ENCODE results near the gene ADGRV1.
"Not testable (repeated sequence)": the region's sequence is repeated elsewhere in the genome, so short reads cannot be mapped to it uniquely, and the experiment has no call there.

The ADGRV1 gene

DNA sequence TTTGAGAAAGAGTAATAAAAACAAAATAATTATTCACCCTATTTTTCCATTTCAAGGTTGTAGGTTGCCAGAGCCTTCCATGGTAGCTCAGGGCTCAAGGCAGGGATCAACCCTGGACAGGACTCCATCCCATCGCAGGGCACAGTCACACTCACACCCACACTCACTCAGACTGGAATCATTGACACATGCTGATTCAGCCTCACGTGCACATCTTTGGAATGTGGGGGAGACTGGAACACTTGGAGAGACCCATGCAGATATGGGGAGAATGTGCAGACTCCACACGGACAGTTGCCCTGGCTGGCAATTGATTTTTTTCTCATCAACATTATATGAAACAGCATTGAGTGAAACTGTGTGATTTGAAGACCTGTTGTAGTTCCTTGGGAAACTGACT is 234.1 kb downstream of the ADGRV1 start:
- Histone ChIP-seq H3K4me3 (replicated peaks; ENCODE audit: insufficient read depth, low read length) (no peak overlapping the region), H3K27me3 (ENCODE audit: insufficient read depth, poor library complexity, severe bottlenecking) (no peaks in the 10 kb centered on the region), H3K27ac (replicated peaks) (no peak overlapping the region)
- no peak for DNase-seq (ENCODE audit: low read depth in 1 of 2, low spot score in 1 of 2)
- TF ChIP-seq POLR2AphosphoS5 (IDR thresholded peaks at IDR 0.05; ENCODE audit: low read depth), result no peak
- TF ChIP-seq, protein P1, sequence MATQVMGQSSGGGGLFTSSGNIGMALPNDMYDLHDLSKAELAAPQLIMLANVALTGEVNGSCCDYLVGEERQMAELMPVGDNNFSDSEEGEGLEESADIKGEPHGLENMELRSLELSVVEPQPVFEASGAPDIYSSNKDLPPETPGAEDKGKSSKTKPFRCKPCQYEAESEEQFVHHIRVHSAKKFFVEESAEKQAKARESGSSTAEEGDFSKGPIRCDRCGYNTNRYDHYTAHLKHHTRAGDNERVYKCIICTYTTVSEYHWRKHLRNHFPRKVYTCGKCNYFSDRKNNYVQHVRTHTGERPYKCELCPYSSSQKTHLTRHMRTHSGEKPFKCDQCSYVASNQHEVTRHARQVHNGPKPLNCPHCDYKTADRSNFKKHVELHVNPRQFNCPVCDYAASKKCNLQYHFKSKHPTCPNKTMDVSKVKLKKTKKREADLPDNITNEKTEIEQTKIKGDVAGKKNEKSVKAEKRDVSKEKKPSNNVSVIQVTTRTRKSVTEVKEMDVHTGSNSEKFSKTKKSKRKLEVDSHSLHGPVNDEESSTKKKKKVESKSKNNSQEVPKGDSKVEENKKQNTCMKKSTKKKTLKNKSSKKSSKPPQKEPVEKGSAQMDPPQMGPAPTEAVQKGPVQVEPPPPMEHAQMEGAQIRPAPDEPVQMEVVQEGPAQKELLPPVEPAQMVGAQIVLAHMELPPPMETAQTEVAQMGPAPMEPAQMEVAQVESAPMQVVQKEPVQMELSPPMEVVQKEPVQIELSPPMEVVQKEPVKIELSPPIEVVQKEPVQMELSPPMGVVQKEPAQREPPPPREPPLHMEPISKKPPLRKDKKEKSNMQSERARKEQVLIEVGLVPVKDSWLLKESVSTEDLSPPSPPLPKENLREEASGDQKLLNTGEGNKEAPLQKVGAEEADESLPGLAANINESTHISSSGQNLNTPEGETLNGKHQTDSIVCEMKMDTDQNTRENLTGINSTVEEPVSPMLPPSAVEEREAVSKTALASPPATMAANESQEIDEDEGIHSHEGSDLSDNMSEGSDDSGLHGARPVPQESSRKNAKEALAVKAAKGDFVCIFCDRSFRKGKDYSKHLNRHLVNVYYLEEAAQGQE (IDR thresholded peaks at IDR 0.05; ENCODE audit: insufficient replicate concordance, low read depth), result no peak
- no peak for TF ChIP-seq GABPA (IDR thresholded peaks at IDR 0.05; ENCODE audit: low read depth)
- TF ChIP-seq, protein P2, sequence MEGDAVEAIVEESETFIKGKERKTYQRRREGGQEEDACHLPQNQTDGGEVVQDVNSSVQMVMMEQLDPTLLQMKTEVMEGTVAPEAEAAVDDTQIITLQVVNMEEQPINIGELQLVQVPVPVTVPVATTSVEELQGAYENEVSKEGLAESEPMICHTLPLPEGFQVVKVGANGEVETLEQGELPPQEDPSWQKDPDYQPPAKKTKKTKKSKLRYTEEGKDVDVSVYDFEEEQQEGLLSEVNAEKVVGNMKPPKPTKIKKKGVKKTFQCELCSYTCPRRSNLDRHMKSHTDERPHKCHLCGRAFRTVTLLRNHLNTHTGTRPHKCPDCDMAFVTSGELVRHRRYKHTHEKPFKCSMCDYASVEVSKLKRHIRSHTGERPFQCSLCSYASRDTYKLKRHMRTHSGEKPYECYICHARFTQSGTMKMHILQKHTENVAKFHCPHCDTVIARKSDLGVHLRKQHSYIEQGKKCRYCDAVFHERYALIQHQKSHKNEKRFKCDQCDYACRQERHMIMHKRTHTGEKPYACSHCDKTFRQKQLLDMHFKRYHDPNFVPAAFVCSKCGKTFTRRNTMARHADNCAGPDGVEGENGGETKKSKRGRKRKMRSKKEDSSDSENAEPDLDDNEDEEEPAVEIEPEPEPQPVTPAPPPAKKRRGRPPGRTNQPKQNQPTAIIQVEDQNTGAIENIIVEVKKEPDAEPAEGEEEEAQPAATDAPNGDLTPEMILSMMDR (IDR thresholded peaks at IDR 0.05; ENCODE audit: insufficient read depth, low read length), result no peak
- TF ChIP-seq SPI1 (IDR thresholded peaks at IDR 0.05; ENCODE audit: borderline replicate concordance, low read depth), result no peak

- no peak overlapping the region for H3K4me3 ChIP-seq (replicated peaks; ENCODE audit: insufficient read depth, low read length)
- no peak for DNase-seq (ENCODE audit: low read depth in 1 of 2, low spot score in 1 of 2)
- TF ChIP-seq SPI1 (IDR thresholded peaks at IDR 0.05; ENCODE audit: borderline replicate concordance, low read depth) (no peak), GABPA (IDR thresholded peaks at IDR 0.05; ENCODE audit: low read depth) (no peak)
- TF ChIP-seq, protein P1 (IDR thresholded peaks at IDR 0.05; ENCODE audit: insufficient replicate concordance, low read depth), result no peak
- H3K27ac ChIP-seq (replicated peaks), result no peak overlapping the region
- H3K27me3 ChIP-seq (ENCODE audit: insufficient read depth, poor library complexity, severe bottlenecking), result no peaks in the 10 kb centered on the region
These were observed 234.6 kb downstream of the ADGRV1 start for GRCh38 chr5:90793183-90793582.

DNA sequence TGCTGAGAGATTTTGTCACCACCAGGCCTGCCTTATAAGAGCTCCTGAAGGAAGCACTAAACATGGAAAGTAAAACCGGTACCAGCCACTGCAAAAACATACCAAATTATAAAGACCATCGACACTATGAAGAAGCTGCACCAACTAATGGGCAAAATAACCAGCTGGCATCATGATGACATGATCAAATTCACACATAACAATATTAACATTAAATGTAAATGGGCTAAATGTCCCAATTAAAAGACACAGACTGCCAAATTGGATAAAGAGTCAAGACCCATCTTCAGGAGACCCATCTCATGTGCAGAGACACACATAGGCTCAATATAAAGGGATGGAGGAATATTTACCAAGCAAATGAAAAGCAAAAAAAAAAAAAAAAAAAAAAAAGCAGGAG is 238.3 kb downstream of the ADGRV1 start:
- H3K4me3 ChIP-seq (replicated peaks; ENCODE audit: insufficient read depth, low read length); DNase-seq (ENCODE audit: low read depth in 1 of 2, low spot score in 1 of 2); H3K27ac ChIP-seq (replicated peaks); H3K27me3 ChIP-seq (ENCODE audit: insufficient read depth, poor library complexity, severe bottlenecking): not testable (repeated sequence)

DNA sequence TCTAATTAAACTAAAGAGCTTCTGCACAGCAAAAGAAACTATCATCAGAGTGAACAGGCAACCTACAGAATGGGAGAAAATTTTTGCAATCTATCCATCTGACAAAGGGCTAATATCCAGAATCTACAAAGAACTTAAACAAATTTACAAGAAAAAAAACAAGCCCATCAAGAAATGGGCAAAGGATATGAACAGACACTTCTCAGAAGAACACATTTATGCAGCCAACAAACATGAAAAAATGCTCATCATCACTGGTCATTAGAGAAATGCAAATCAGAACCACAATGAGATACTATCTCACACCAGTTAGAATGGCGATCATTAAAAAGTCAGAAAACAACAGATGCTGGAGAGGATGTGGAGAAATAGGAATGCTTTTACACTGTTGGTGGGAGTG is 241.5 kb downstream of the ADGRV1 start:
- not testable (repeated sequence) for DNase-seq (ENCODE audit: low read depth in 1 of 2, low spot score in 1 of 2); H3K4me3 ChIP-seq (replicated peaks; ENCODE audit: insufficient read depth, low read length); H3K27ac ChIP-seq (replicated peaks); H3K27me3 ChIP-seq (ENCODE audit: insufficient read depth, poor library complexity, severe bottlenecking)

DNA sequence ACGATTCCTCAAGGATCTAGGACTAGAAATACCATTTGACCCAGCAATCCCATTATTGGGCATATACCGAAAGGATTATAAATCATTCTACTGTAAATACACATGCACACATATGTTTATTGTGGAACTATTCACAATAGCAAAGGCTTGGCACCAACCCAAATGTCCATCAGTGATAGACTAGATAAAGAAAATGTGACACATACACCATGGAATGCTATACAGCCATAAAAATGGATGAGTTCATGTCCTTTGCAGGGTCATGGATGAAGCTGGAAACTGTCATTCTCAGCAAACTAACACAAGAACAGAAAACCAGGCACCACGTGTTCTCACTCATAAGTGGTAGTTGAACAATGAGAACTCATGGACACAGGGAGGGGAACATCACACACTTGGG is 241.9 kb downstream of the ADGRV1 start:
- not testable (repeated sequence) for H3K4me3 ChIP-seq (replicated peaks; ENCODE audit: insufficient read depth, low read length); H3K27me3 ChIP-seq (ENCODE audit: insufficient read depth, poor library complexity, severe bottlenecking); DNase-seq (ENCODE audit: low read depth in 1 of 2, low spot score in 1 of 2); H3K27ac ChIP-seq (replicated peaks)

- TF ChIP-seq, protein P2 (IDR thresholded peaks at IDR 0.05; ENCODE audit: insufficient read depth, low read length), result no peak
- TF ChIP-seq GABPA (IDR thresholded peaks at IDR 0.05; ENCODE audit: low read depth) (no peak), POLR2AphosphoS5 (IDR thresholded peaks at IDR 0.05; ENCODE audit: low read depth) (no peak), SPI1 (IDR thresholded peaks at IDR 0.05; ENCODE audit: borderline replicate concordance, low read depth) (no peak)
- TF ChIP-seq, protein P1 (IDR thresholded peaks at IDR 0.05; ENCODE audit: insufficient replicate concordance, low read depth), result no peak
These were observed 244.1 kb downstream of the ADGRV1 start for GRCh38 chr5:90802474-90803317.

More at GRCh38 chr5:90802474-90803317, 244.1 kb downstream of the ADGRV1 start:
- DNase-seq (ENCODE audit: low read depth in 1 of 2, low spot score in 1 of 2), result peak in 1 of 2 experiments; percentile 1
- H3K4me3 ChIP-seq (replicated peaks; ENCODE audit: insufficient read depth, low read length), result no peak overlapping the region
- H3K27me3 ChIP-seq (ENCODE audit: insufficient read depth, poor library complexity, severe bottlenecking), result no peaks in the 10 kb centered on the region
- no peak overlapping the region for H3K27ac ChIP-seq (replicated peaks)

Measured in HL-60 (cell line).